ENCODE measurements around the gene IL3.

The IL3 gene

GRCh38 chr5:132044207-132044606 lies 16.2 kb upstream of the IL3 start:
- Histone ChIP-seq H3K27ac (no peak overlapping the region), H3K4me3 (no peak overlapping the region)
- no peak for DNase-seq (ENCODE audit: low spot score)
- no peak for TF ChIP-seq CTCF (IDR thresholded peaks at IDR 0.05)

GRCh38 chr5:132046880-132047299 lies 13.6 kb upstream of the IL3 start:
- no peak overlapping the region for H3K27ac ChIP-seq
- H3K4me3 ChIP-seq, result no peak overlapping the region
- no peak for TF ChIP-seq CTCF (IDR thresholded peaks at IDR 0.05)
- DNase-seq (ENCODE audit: low spot score), result peak; percentile 52

GRCh38 chr5:132049093-132049492 lies 11.4 kb upstream of the IL3 start:
- no peak overlapping the region for H3K4me3 ChIP-seq
- no peak for DNase-seq (ENCODE audit: low spot score)
- no peak overlapping the region for H3K27ac ChIP-seq
- TF ChIP-seq CTCF (IDR thresholded peaks at IDR 0.05), result no peak

GRCh38 chr5:132049559-132049958 lies 10.9 kb upstream of the IL3 start:
- no peak overlapping the region for H3K4me3 ChIP-seq
- no peak for DNase-seq (ENCODE audit: low spot score)

GRCh38 chr5:132050136-132050535 lies 10.3 kb upstream of the IL3 start:
- TF ChIP-seq CTCF (IDR thresholded peaks at IDR 0.05), result no peak

More at GRCh38 chr5:132049559-132049958, 10.9 kb upstream of the IL3 start:
- TF ChIP-seq CTCF (IDR thresholded peaks at IDR 0.05), result no peak
- H3K27ac ChIP-seq, result no peak overlapping the region

GRCh38 chr5:132050661-132051552 lies 9.5 kb upstream of the IL3 start:
- H3K27ac ChIP-seq, result no peak overlapping the region
- no peak for TF ChIP-seq CTCF (IDR thresholded peaks at IDR 0.05)
- DNase-seq (ENCODE audit: low spot score), result peak; percentile 63
- no peak overlapping the region for H3K4me3 ChIP-seq

More at GRCh38 chr5:132050136-132050535, 10.3 kb upstream of the IL3 start:
- no peak for DNase-seq (ENCODE audit: low spot score)
- Histone ChIP-seq H3K4me3 (no peak overlapping the region), H3K27ac (no peak overlapping the region)

- DNase-seq (ENCODE audit: low spot score), result peak; percentile 57
- Histone ChIP-seq H3K4me3 (no peak overlapping the region), H3K27ac (no peak overlapping the region)
- no peak for TF ChIP-seq CTCF (IDR thresholded peaks at IDR 0.05)
These were observed 7.9 kb upstream of the IL3 start for GRCh38 chr5:132052520-132052919.
